Esophagus mucosa (tissue), 1 donor: Measurements from ENCODE around the gene AP2M1. TPM values are rescaled to one million over a fixed set of nuclear protein-coding genes. Genes with fewer than 3 reads are reported as not detected.
"Not testable (repeated sequence)": the region's sequence is repeated elsewhere in the genome, so short reads cannot be mapped to it uniquely, and the experiment has no call there.

Experiments used
- ATAC-seq: fragments of 200-7000 bp; cut with Tn5 transposase; one replicate; pipeline ENCODE4 v1.9.1; 2020
- total RNA-seq: library from RNA; stranded (reverse); gene quantifications from one replicate; pipeline ENCODE4 v1.2.4, GENCODE V29; 2023
- donor health status: DM: yes; HTN: yes; CAD: no.

Gene AP2M1
- total RNA-seq, 1 donor from 2014 or later: 235 TPM

- no peak for ATAC-seq
These were observed 16.3 kb upstream of the AP2M1 start for GRCh38 chr3:184158404-184158803.

DNA sequence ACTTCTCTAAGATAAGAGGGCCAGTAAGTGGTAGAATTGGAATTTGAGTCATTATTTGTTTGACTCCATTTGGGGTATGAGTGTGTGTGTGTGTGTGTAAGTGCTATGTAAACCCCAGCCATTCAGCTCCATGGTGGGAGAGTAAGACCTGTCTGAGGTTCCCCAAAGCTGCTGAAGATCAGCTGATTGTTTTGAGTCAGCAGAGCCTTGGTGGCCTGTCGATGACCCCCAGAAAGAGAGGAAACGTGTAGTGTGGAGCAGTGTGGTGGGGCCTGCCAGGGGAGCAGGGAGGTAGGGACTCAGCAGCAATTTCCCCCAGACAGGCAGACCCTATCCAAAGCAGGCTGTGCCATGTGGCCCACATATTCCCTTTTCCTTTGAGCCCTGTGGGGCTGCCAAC is 14.2 kb upstream of the AP2M1 start:
- no peak for ATAC-seq

GRCh38 chr3:184162571-184163070 is 12.0 kb upstream of the AP2M1 start:
- not testable (repeated sequence) for ATAC-seq

DNA sequence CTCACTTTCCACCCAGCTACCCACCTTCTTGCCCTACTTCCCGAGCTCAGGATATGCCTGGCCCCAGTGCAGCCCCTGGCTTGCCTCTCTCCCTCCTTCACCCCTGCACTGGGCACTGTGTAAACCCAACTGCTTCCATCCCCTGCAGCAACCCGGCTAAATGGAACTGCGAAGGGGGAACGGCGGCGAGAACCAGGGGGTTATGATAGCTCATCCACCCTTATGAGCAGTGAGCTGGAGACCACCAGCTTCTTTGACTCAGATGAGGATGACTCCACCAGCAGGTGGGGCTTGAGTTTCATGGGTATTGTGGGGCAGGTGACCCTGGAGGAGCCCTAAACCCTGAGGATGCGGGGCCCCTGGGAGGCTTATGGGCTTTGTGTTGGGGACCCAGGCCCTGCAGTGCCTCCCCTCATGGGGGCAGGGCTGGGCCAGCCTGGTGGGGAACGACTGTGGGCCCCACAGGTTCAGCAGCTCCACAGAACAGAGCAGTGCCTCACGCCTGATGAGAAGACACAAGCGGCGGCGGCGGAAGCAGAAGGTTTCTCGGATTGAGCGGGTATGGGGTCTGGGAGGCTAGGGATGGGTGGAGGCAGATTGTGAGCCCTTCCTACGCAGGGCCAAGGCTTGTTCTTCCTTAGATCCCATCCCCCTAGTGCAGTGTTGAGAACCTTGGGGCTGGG is 9.9 kb upstream of the AP2M1 start:
- no peak for ATAC-seq

DNA sequence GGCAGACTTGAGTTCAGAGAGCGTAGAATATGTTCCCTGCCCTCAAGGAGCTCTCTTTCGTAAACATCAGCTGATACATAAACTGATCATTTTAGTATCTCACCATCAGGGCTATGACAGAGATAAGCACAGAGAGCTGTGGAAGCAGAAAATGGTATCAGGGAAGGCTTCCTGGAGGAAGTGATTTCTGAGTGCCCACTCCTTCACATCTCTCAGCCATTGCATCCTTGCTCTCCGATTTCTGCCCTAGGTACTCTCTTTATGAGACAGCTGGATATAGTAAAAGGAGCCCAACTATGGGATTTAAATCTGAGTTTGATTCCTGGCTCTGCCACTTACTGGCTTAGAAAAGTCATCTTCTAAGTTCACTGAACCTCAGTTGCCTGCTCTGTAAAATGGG is 9.1 kb upstream of the AP2M1 start:
- no peak for ATAC-seq

- ATAC-seq: no peak
These were observed 8.0 kb upstream of the AP2M1 start for GRCh38 chr3:184166671-184167070.

- ATAC-seq: no peak
These were observed 6.9 kb upstream of the AP2M1 start for GRCh38 chr3:184167786-184168185.

DNA sequence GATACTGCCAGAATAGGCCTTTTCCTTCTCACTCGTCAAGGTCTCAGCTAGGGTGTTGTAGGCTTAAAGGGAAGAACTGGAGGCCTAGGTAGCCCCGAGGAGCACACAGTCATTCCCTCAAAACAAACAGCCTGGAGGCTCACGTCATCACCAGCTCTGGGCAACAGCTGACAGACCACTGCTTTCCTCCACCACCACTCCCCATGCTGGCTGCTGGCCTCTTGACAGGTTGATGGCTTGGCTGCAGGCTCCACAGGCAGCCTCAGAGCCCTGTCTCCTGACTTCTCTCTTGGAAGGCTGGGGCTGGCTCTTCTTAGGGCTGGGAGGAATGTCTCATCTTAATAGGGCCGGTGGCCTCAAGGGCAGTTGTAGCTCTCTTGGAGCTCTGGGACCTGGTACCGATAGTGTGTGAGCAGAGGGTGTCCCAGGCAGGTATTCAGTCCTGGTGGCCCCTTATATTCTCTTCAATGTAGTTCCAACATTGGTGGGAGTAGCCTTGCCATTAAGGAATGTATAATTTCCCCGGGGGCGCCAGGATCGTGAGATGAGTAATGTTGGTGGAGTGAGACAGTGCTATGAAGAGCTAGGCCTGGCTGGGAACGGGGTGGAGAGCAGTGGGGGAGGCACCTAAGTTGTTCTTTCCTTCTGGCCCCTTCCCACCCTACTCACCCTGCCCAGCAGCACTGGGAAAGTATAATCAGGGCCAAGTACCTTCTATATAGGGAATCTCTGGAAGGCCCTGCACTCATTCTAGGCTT is 6.1 kb upstream of the AP2M1 start:
- no peak for ATAC-seq

- ATAC-seq: no peak
These were observed 4.5 kb upstream of the AP2M1 start for GRCh38 chr3:184169896-184170875.

- peak; percentile 29 for ATAC-seq
These were observed 3.1 kb upstream of the AP2M1 start for GRCh38 chr3:184171562-184171961.

DNA sequence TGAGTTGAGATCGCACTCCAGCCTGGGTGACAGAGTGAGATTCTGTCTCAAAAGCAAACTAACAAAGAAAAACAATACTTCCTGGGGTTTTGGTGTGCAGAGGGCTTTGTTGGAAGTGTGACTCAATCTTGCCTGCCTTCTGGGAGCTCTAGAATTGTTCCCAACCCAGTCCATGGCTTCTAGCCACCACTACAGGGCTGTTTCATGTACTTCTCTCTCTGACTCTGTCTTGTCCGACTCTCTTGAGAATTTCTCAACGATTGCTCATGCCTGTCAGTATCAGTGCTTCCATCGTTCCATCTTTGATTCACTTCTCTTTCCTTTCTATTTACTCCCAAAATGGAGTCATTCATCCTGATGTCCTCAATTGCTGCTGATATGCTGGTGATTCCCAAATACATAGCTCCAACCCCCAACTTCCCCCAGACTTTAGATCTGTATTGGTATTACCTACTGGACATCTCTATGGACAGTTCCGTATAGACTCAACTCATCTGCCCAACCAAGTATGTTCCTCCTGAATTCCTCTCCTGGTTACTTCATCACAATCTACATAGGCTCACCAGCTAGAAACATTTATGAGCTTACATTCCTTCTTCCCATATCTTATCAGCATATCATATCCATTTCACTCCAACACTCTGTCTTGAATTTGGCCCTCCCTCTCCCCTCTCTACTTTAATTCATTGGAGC is 1.8 kb upstream of the AP2M1 start:
- ATAC-seq: peak; percentile 35

DNA sequence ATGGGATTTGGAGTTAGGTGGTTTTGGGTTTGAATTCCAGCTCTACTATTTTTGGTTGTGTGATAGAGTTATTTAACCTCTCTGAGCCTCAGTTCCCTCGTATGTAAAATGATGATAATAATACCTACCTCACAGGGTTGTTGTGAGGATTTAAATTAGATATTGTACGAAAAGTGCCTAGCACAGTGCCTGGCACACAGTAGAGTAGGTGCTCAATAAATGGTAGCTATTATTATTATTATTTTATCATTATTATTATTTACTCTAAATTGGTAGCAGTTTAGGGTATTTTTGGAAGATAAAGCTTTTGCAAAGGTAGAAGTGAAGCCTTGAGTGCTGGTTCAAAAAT is 1.3 kb upstream of the AP2M1 start:
- ATAC-seq: no peak

GRCh38 chr3:184174284-184174645 is 390 bp upstream of the AP2M1 start:
- ATAC-seq: no peak

DNA sequence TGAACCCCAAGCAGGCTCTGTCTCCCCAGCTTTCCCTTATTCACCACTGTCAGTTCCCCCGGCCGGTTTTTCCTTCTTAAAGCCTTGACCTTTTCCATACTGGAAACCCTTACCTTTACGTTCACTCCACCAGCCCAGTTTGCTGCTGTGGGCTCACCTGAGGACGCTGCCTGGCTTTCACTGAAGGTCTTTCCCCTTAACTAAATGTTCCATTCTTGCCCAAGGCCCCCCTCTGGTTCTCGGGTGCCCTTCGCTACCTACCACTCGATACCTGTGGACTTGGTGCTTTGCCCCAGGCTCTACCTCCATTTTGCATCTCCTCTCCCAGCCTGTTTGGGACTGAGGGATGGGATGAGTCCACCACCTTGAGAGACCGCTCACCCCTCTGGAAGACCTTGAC is 851 bp downstream of the AP2M1 start:
- no peak for ATAC-seq

DNA sequence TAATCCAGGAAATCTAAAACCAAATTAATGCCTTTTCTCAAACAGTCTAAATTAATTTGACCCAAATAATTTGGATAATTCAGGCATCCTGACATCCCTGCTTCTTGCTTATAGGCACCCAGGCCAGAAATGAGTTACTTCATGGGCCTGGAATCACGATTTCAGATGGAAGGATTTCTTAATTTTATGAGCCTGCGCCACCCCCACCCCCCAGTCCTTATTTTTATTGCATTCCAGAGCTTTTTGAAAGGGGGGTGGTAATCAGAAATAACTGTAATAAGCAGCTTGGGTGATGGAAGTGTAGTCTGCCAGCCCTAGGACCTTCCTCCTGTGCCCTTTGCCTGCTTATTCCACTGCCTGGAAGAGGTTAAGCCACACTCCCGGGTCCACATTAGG is 1.3 kb downstream of the AP2M1 start:
- ATAC-seq: no peak

DNA sequence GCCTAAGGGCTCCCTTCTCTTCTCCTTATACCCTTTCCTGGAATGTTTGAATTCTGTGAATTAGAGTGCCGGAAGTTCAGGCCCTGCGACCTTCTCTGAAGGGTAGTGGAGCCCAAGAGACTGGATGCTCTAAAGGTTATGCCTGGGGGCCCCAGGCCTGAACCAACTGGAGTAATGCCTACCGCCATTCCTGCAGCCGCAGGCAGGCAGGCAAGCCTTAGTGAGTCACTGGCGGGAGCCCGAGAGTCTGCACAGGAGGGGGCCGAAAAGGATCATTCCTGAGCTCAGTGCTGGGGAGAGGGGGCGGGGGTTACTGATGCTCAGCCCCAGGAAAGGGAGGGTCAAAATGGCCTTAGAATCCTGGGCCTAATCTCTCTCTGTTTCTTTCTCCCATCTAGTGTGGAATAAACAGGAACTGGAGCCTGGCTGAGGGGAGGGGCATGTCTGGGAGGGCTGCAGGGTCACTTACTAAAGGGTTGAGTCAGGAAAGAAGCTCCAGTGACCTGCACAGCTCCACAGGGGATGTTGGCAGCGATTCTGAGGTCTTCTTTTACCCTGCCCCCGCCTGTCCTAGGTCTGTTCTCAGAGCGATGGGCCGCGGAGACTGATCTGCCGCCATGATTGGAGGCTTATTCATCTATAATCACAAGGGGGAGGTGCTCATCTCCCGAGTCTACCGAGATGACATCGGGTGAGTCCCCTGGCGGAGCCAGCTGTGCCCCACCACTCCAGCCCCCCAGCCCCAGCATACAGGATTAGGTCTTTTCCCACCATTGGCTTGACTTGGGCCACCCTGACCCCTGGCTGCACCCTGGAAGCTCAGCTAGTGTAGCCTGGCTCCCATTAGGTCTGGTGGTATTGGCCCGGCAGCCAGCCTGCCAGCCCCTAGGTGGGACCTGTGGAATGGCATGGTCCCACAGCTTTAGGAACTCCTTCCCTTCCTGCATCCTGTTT is 2.0 kb downstream of the AP2M1 start:
- ATAC-seq: peak; percentile 34

DNA sequence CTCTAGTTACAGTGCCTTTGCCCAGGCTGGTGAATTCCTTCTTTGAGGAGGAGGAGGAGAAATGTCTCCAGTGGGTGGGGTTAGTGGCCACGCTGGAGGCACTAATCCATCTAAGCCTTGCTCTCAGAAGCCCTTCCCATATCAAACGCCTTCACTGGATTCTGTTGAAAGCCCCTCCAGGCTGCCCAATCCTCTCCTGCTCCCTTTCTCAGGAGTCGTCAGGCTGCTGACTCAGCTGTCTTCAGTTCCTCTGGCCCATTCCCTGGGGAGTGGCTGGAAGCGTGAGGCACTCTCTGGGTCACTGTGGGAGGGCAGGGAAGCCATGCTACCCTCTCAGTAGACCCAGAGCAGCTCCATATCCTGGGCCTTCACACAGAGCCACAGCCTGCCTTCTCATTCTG is 2.7 kb downstream of the AP2M1 start:
- ATAC-seq: no peak

DNA sequence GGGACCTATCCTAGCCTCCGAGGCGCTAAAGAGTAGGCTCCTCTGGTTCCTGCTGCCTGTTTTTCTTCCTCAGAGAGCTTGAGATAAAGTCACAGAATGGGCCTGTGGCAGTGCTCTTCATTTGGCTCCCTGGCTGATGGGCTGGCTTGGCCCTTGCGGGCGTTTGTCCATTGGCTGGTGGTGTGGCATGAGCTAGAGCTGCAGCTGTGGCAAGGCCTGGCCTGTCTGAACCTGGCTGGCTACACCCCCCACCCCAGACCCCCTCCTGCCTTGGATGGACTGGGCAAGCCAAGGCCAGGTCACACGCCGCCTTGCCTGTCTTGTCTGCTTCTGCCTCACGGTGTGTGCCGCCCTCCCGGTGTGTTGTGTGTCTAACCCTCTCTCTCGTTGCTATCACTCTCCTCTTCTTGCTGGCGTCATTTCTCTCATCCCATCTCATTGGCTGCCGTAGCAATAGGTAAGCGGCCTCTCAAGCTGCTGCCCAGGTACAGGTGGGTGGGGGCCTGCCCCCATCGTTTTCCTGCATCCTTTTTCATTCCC is 3.2 kb downstream of the AP2M1 start:
- ATAC-seq: no peak

- no peak for ATAC-seq
These were observed 4.0 kb downstream of the AP2M1 start for GRCh38 chr3:184178521-184179138.

DNA sequence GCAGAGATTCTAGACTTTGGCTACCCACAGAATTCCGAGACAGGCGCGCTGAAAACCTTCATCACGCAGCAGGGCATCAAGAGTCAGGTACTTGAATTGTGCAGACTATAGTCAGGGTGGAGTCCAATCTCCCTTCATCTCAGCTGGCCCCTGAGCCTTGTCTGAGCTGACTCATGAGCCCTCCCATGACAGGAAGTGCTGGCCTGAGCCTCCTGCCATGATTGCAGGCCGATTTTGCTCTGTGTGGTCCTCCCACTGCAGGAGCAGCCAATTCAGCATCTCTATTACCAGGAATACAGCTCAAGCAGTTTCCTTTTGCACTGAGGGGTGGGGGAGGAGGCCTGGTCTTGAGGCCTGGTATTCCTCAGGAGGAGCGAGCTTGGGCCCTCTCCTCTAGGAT is 5.5 kb downstream of the AP2M1 start:
- no peak for ATAC-seq

- ATAC-seq: no peak
These were observed 6.9 kb downstream of the AP2M1 start for GRCh38 chr3:184181596-184181995.
